Endothelial cell of umbilical vein (primary cell): Measurements from ENCODE around the gene CETN1. TPM values are rescaled to one million over a fixed set of nuclear protein-coding genes. Genes with fewer than 3 reads are reported as not detected.

Experiments
- BruUV-seq: library from RNA; stranded (reverse); fragments of 400-500 nt; replicated peaks from 2 replicates; lab custom pipeline; 2021; lab: Mats Ljungman, UMichigan
- CTCF ChIA-PET: fragments of 300-600, 350-600 bp; sonication (Branson Sonifier 250); formaldehyde crosslinking; loops from one replicate; lab custom pipeline; 2021; ENCODE audit warnings: antibody characterized with exemption, inconsistent platforms; lab: Charles Lee
- POLR2A ChIA-PET: fragments of 300-600, 350-600 bp; sonication (Branson Sonifier 250); formaldehyde crosslinking; loops from one replicate; lab custom pipeline; 2021; ENCODE audit warnings: antibody characterized with exemption, inconsistent platforms; lab: Charles Lee
- DNase-seq: peaks from one replicate; pipeline ENCODE4 v3.0.0-alpha.2; 2011; ENCODE audit warnings: low read depth, low spot score
- FAIRE-seq: peaks from 2 replicates; lab custom pipeline; 2011; peaks lifted over from hg19 to GRCh38; lab: Jason Lieb, UNC
- H2AFZ ChIP-seq: 2 replicates; pipeline ENCODE4 v1.6.0; 2012; ENCODE audit warnings: low read depth, low read length, control low read depth, inconsistent platforms
- H3K27ac ChIP-seq: 2 replicates; pipeline ENCODE4 v1.5.1; 2011; ENCODE audit warnings: low read depth, mild to moderate bottlenecking, control low read depth, low read length, moderate library complexity; ENCODE audit not compliant: insufficient read depth
- H3K27me3 ChIP-seq, 2 experiments: 2 replicates each; pipeline versions ENCODE4 v1.6.0 to v1.6.1; 2011; ENCODE audit warnings: low read length in 2 of 2, mixed read lengths in 1 of 2; ENCODE audit not compliant: control insufficient read depth in 2 of 2, insufficient read depth in 2 of 2
- H3K36me3 ChIP-seq, 2 experiments: 2 replicates in 1 of 2; 3 replicates in 1 of 2; pipeline ENCODE4 v1.5.1; 2011; ENCODE audit warnings: low read length in 2 of 2, mild to moderate bottlenecking in 1 of 2, moderate library complexity in 1 of 2; ENCODE audit not compliant: control insufficient read depth in 2 of 2, insufficient read depth in 2 of 2; ENCODE audit errors: extremely low read depth in 1 of 2
- H3K4me1 ChIP-seq: 3 replicates; pipeline ENCODE4 v1.5.1; 2011; ENCODE audit warnings: mild to moderate bottlenecking, low read length; ENCODE audit not compliant: control insufficient read depth, insufficient read depth; ENCODE audit errors: extremely low read depth
- H3K4me2 ChIP-seq: 2 replicates; pipeline ENCODE4 v1.6.1; 2011; ENCODE audit warnings: low read length, control low read depth, mixed read lengths; ENCODE audit not compliant: insufficient read depth
- H3K4me3 ChIP-seq, 3 experiments: fragments of 200-600 bp in 1 of 3; sonication (generic), shearing (Covaris generic) in 1 of 3; replicated peaks in 1 of 3; 2 replicates each; pipeline ENCODE4 v1.5.1; 2011 to 2016; ENCODE audit warnings: control low read depth in 3 of 3, low read length in 3 of 3, mild to moderate bottlenecking in 2 of 3, inconsistent platforms in 1 of 3, low read depth in 1 of 3, moderate library complexity in 1 of 3; ENCODE audit not compliant: insufficient read depth in 1 of 3
- H3K79me2 ChIP-seq: 2 replicates; pipeline ENCODE4 v1.6.0; 2012; ENCODE audit warnings: low read length, inconsistent platforms; ENCODE audit not compliant: control insufficient read depth, insufficient read depth
- H3K9ac ChIP-seq: replicated peaks from 2 replicates; pipeline ENCODE3; 2011; ENCODE audit warnings: low read length, control low read depth; ENCODE audit not compliant: insufficient read depth; ENCODE audit errors: extremely low read depth
- H3K9me1 ChIP-seq: replicated peaks from 3 replicates; pipeline ENCODE4 v1.6.0; 2011; ENCODE audit warnings: mild to moderate bottlenecking, low read length; ENCODE audit not compliant: control insufficient read depth, insufficient read depth; ENCODE audit errors: extremely low read depth
- H3K9me3 ChIP-seq: replicated peaks from 2 replicates; pipeline ENCODE4 v1.5.1; 2012; ENCODE audit warnings: low read length, inconsistent platforms; ENCODE audit not compliant: control insufficient read depth, insufficient read depth
- H4K20me1 ChIP-seq: replicated peaks from 2 replicates; pipeline ENCODE3; 2011; ENCODE audit warnings: mild to moderate bottlenecking, low read length; ENCODE audit not compliant: control insufficient read depth, insufficient read depth; ENCODE audit errors: extremely low read depth
- EZH2 ChIP-seq: IDR thresholded peaks from 2 replicates; pipeline ENCODE4 v1.6.1; 2012; ENCODE audit warnings: borderline replicate concordance, low read depth, mild to moderate bottlenecking, moderate library complexity, low read length, inconsistent platforms; ENCODE audit not compliant: severe bottlenecking
- FOS ChIP-seq: IDR thresholded peaks from 2 replicates; pipeline ENCODE4 v1.6.1; 2011; ENCODE audit warnings: mild to moderate bottlenecking, low read length, moderate library complexity, borderline replicate concordance; ENCODE audit not compliant: insufficient read depth
- GATA2 ChIP-seq: IDR thresholded peaks from 2 replicates; pipeline ENCODE4 v1.7.0; 2011; ENCODE audit warnings: low read depth, mild to moderate bottlenecking, moderate library complexity, mixed read lengths, low read length; ENCODE audit not compliant: insufficient read length, insufficient read depth
- JUN ChIP-seq: IDR thresholded peaks from 2 replicates; pipeline ENCODE4 v1.6.1; 2011; ENCODE audit warnings: borderline replicate concordance, low read depth; ENCODE audit not compliant: insufficient read length, insufficient read depth
- MYC ChIP-seq: IDR thresholded peaks from one replicate; pipeline ENCODE4 v1.6.1; 2011; ENCODE audit warnings: mild to moderate bottlenecking, low read depth, low read length
- POLR2A ChIP-seq: IDR thresholded peaks from 2 replicates; pipeline ENCODE4 v1.6.1; 2012; ENCODE audit warnings: low read depth, mild to moderate bottlenecking, control low read depth, low read length
- POLR2AphosphoS5 ChIP-seq: IDR thresholded peaks from 2 replicates; pipeline ENCODE4 v1.6.1; 2012; ENCODE audit warnings: low read depth, mild to moderate bottlenecking, control low read depth, low read length, moderate library complexity; ENCODE audit not compliant: insufficient read depth
- dilution Hi-C: fragments of 300-500 bp; cut with MboI; formaldehyde crosslinking; loops from one replicate; pipeline ENCODE4 v1.15.0; 2019; ENCODE audit warnings: low sequenced_read_pairs; ENCODE audit not compliant: extremely low pct_ligation_motif_present
- intact Hi-C: fragments of 100-400 bp; cut with micrococcal nuclease; formaldehyde crosslinking; loops from one replicate; pipeline ENCODE4 v1.10.0; 2022
- polyA plus RNA-seq, 4 experiments: library from polyadenylated mRNA; depleted of rRNA in 3 of 4; stranded (reverse) in 3 of 4; unstranded in 1 of 4; fragments of >200 nt; gene quantifications; 2 replicates each; pipeline versions ENCODE4 v1.2.1 to v1.2.3, GENCODE V29; 2011 to 2012; ENCODE audit warnings: missing spikeins in 1 of 4
- total RNA-seq: library from RNA; stranded (reverse); gene quantifications from 2 replicates; pipeline ENCODE4 v1.2.3, GENCODE V29; 2021
- TF ChIP-seq, protein P1 (sequence below): IDR thresholded peaks from 2 replicates; pipeline ENCODE4 v1.6.1; 2011; ENCODE audit not compliant: insufficient read depth, insufficient read length
- TF ChIP-seq, protein P2 (sequence below), 2 donors: IDR thresholded peaks; 1 replicate in 1 of 2; 2 replicates in 1 of 2; pipeline ENCODE4 v1.5.1; 2011; ENCODE audit warnings: low read length in 2 of 2, mild to moderate bottlenecking in 2 of 2, moderate library complexity in 2 of 2, control low read depth in 1 of 2, inconsistent platforms in 1 of 2, low read depth in 1 of 2; ENCODE audit not compliant: insufficient read depth in 1 of 2; ENCODE audit errors: extremely low read depth in 1 of 2

The CETN1 gene
- total and polyA plus RNA-seq, 2 donors (not counting 3 experiments of a cell fraction or from before 2014, with no cell fraction given) = not detected

DNA sequence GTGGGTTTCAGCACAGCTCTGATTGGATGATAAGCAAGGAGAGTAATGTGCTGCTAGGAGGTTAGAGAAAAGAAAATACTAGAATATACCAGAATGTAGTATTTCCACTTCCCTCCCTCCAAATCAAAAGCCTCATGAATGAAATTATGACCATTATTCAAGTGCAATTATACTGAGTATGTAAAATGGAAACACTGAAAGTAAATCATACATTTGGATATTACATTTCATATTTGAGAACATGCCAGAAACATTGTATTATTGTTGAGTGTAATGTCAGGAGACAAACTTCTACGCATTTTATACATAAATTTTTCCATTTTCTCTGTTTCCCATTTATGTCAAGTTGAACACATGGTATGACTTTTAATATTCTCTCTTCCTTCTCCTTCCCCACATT is 942 bp upstream of the CETN1 start:
- ChIA-PET POLR2A (no interaction called here), CTCF (no interaction called here)
- no peak for FAIRE-seq

More for the DNA sequence above, 942 bp upstream of the CETN1 start:
- Histone ChIP-seq H3K9me3 (no peaks in the 10 kb centered on the region), H3K79me2 (no peaks in the 10 kb centered on the region), H3K4me2 (no peak overlapping the region), H2AFZ (no peak overlapping the region), H3K9me1 (no peaks in the 10 kb centered on the region), H3K36me3 (no peaks in the 10 kb centered on the region), H3K4me1 (no peaks in the 10 kb centered on the region), H4K20me1 (no peaks in the 10 kb centered on the region), H3K9ac (no peak overlapping the region), H3K4me3 (no peak overlapping the region), H3K27me3 (peaks cover 4 to 8% of the 10 kb centered on the region in 2 experiments), H3K27ac (no peak overlapping the region)
- dilution Hi-C loops (no loop called here), intact Hi-C loops (no loop called here)
- TF ChIP-seq JUN = no peak
- TF ChIP-seq POLR2AphosphoS5 = no peak
- TF ChIP-seq, protein P1, sequence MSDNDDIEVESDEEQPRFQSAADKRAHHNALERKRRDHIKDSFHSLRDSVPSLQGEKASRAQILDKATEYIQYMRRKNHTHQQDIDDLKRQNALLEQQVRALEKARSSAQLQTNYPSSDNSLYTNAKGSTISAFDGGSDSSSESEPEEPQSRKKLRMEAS = no peak
- no peak for TF ChIP-seq MYC
- TF ChIP-seq, protein P2, sequence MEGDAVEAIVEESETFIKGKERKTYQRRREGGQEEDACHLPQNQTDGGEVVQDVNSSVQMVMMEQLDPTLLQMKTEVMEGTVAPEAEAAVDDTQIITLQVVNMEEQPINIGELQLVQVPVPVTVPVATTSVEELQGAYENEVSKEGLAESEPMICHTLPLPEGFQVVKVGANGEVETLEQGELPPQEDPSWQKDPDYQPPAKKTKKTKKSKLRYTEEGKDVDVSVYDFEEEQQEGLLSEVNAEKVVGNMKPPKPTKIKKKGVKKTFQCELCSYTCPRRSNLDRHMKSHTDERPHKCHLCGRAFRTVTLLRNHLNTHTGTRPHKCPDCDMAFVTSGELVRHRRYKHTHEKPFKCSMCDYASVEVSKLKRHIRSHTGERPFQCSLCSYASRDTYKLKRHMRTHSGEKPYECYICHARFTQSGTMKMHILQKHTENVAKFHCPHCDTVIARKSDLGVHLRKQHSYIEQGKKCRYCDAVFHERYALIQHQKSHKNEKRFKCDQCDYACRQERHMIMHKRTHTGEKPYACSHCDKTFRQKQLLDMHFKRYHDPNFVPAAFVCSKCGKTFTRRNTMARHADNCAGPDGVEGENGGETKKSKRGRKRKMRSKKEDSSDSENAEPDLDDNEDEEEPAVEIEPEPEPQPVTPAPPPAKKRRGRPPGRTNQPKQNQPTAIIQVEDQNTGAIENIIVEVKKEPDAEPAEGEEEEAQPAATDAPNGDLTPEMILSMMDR (IDR thresholded peaks at IDR 0.05; ENCODE audit: extremely low read depth in 1 of 2, insufficient read depth in 1 of 2, low read depth in 1 of 2, low read length in 2 of 2) = no peak
- no peak for TF ChIP-seq EZH2
- no peak for TF ChIP-seq FOS
- no peak for TF ChIP-seq GATA2
- no peak for TF ChIP-seq POLR2A
- DNase-seq = no peak
- no TSS peak for BruUV-seq
